K562 (cell line): ENCODE results near the gene ERAS. TPM values are rescaled to one million over a fixed set of nuclear protein-coding genes. Genes with fewer than 3 reads are reported as not detected.
A peak's percentile ranks its signal among the peaks of the same experiment; 100 is the strongest.

Experiments
- ESRRB ChIP-seq: fragments of 250-450 bp; sonication (Bioruptor Pico); IDR thresholded peaks from 2 replicates; pipeline ENCODE4 v1.5.0; 2020; ENCODE audit warnings: mild to moderate bottlenecking, moderate library complexity, borderline replicate concordance
- ETS2 ChIP-seq: IDR thresholded peaks from 2 replicates; pipeline ENCODE4 v1.6.1; 2016; ENCODE audit warnings: borderline replicate concordance, missing genetic modification characterization, mild to moderate bottlenecking, moderate library complexity, missing compliant biosample characterization; ENCODE audit not compliant: poor library complexity, severe bottlenecking
- GATAD2A ChIP-seq: fragments of 450-650 bp; IDR thresholded peaks from 2 replicates; pipeline ENCODE4 v1.6.1; 2017
- HNRNPK ChIP-seq: fragments of 200-400 bp; formaldehyde crosslinking; IDR thresholded peaks from one replicate; pipeline ENCODE4 v1.6.1; 2018; ENCODE audit warnings: mild to moderate bottlenecking, low read depth, low read length; ENCODE audit not compliant: poor library complexity, severe bottlenecking
- KLF16 ChIP-seq: IDR thresholded peaks from 2 replicates; pipeline ENCODE4 v1.6.1; 2016; ENCODE audit warnings: antibody characterized with exemption
- MAZ ChIP-seq, 2 experiments: fragments of 450-650 bp in 1 of 2; sonication (generic) in 1 of 2; formaldehyde crosslinking; IDR thresholded peaks in 1 of 2; conservative IDR thresholded peaks in 1 of 2; 2 replicates each; pipeline versions ENCODE4 v1.4.0 to v1.5.0; 2020; ENCODE audit warnings: mild to moderate bottlenecking in 1 of 2, missing genetic modification reagents in 1 of 2
- MEIS2 ChIP-seq: fragments of 450-650 bp; IDR thresholded peaks from 2 replicates; pipeline ENCODE4 v1.6.1; 2014; ENCODE audit warnings: mild to moderate bottlenecking; ENCODE audit not compliant: partially characterized antibody
- PHB2 ChIP-seq: fragments of 450-650 bp; IDR thresholded peaks from 2 replicates; pipeline ENCODE4 v1.6.1; 2017; ENCODE audit warnings: low read depth
- POLR2AphosphoS2 ChIP-seq: IDR thresholded peaks from 2 replicates; pipeline ENCODE4 v1.6.1; 2012; ENCODE audit warnings: low read length, improper control_type of control experiment
- SIX5 ChIP-seq, 2 experiments: IDR thresholded peaks; 2 replicates each; pipeline ENCODE4 v1.6.1; 2011; ENCODE audit warnings: low read length in 2 of 2, borderline replicate concordance in 1 of 2, low read depth in 1 of 2, mild to moderate bottlenecking in 1 of 2, moderate library complexity in 1 of 2; ENCODE audit not compliant: insufficient read depth in 1 of 2
- SMAD4 ChIP-seq: fragments of 250-450 bp; sonication (Bioruptor Pico); conservative IDR thresholded peaks from 2 replicates; pipeline ENCODE4 v1.8.0; 2021; ENCODE audit warnings: inconsistent platforms, mild to moderate bottlenecking, moderate library complexity
- SMARCB1 ChIP-seq: IDR thresholded peaks from 2 replicates; pipeline ENCODE4 v1.6.1; 2011; ENCODE audit warnings: improper control_type of control experiment, low read depth; ENCODE audit not compliant: insufficient read length
- STAT5A ChIP-seq: IDR thresholded peaks from 2 replicates; pipeline ENCODE4 v1.6.1; 2012; ENCODE audit warnings: low read length, inconsistent platforms, borderline replicate concordance
- ZBTB11 ChIP-seq, 3 experiments: fragments of 200-800 bp in 1 of 3; fragments of 250-450 bp in 1 of 3; fragments of 450-650 bp in 1 of 3; sonication (Bioruptor Pico) in 1 of 3; sonication (Bioruptor generic) in 1 of 3; formaldehyde crosslinking in 1 of 3; IDR thresholded peaks; 2 replicates each; pipeline versions ENCODE4 v1.6.1 to v1.8.0; 2016 to 2022; ENCODE audit warnings: mild to moderate bottlenecking in 2 of 3, missing genetic modification characterization in 2 of 3, missing compliant biosample characterization in 1 of 3, moderate library complexity in 1 of 3
- ZNF146 ChIP-seq: IDR thresholded peaks from one replicate; pipeline ENCODE4 v1.6.1; 2018; ENCODE audit warnings: missing compliant biosample characterization; ENCODE audit not compliant: unreplicated experiment
- ZNF175 ChIP-seq: fragments of 200-800 bp; sonication (Bioruptor generic); IDR thresholded peaks from 2 replicates; pipeline ENCODE4 v1.6.1; 2016; ENCODE audit warnings: low read depth, mild to moderate bottlenecking, missing genetic modification characterization, missing compliant biosample characterization
- polyA plus RNA-seq, 8 experiments: library from polyadenylated mRNA; depleted of rRNA in 4 of 8; stranded (reverse) in 5 of 8; unstranded in 3 of 8; fragments of >200 nt; fragmentation: Nextera tagmentation in 2 of 8; fragmentation: Illumina TruSeq in 1 of 8; extraction: Ambion mirVana in 2 of 8; extraction: Trizol in 1 of 8; gene quantifications; 2 replicates each; pipeline versions ENCODE4 v1.2.1 to v1.2.3, GENCODE V29; 2011 to 2014; ENCODE audit warnings: inconsistent platforms in 1 of 8, missing spikeins in 1 of 8
- total RNA-seq, 7 experiments: library from RNA; depleted of rRNA in 6 of 7; stranded (reverse); fragments of >200 nt in 6 of 7; fragmentation: Illumina TruSeq in 2 of 7; extraction: Trizol in 2 of 7; gene quantifications; 2 replicates each; pipeline versions ENCODE4 v1.2.1 to v1.2.3, GENCODE V29; 2011 to 2021; ENCODE audit warnings: low replicate concordance in 1 of 7
- TF ChIP-seq, protein P1 (sequence below): sonication (generic); formaldehyde crosslinking; IDR thresholded peaks from 2 replicates; pipeline ENCODE4 v1.8.1; 2022; ENCODE audit warnings: missing genetic modification reagents
- TF ChIP-seq, protein P2 (sequence below): fragments of 200-800 bp; sonication (Bioruptor generic); IDR thresholded peaks from 2 replicates; pipeline ENCODE4 v1.6.1; 2017; ENCODE audit warnings: missing genetic modification characterization, missing compliant biosample characterization
- TF ChIP-seq, protein P3 (sequence below): sonication (generic); formaldehyde crosslinking; IDR thresholded peaks from 2 replicates; pipeline ENCODE4 v1.8.0; 2022; ENCODE audit warnings: mild to moderate bottlenecking, low read depth, missing genetic modification reagents

Gene ERAS
- total and polyA plus RNA-seq, 9 of the 15 experiments (the other 6 are each of a cell fraction or from before 2014, with no cell fraction given): 0.07 to 0.12 TPM; not detected in 7

GRCh38 chrX:48800574-48801279, 25.6 kb upstream of the ERAS start (continued):
- TF ChIP-seq ZBTB11 (CRISPR knock-in tag; IDR thresholded peaks at IDR 0.05) (peak in 1 of 3 experiments; percentile 75; a peak in 2 of 6 replicates), SMARCB1 (peak; percentile 97), GATAD2A (peak; percentile 61), POLR2AphosphoS2 (no peak), ETS2 (tag) (no peak), ESRRB (CRISPR knock-in tag) (no peak), ZNF146 (CRISPR knock-in tag) (no peak), MEIS2 (peak; percentile 99), SIX5 (IDR thresholded peaks at IDR 0.05; ENCODE audit: borderline replicate concordance in 1 of 2, insufficient read depth in 1 of 2, low read depth in 1 of 2, low read length in 2 of 2) (no peak), SMAD4 (CRISPR knock-in tag) (peak; percentile 99), KLF16 (peak; percentile 98), MAZ (CRISPR knock-in tag; conservative IDR thresholded peaks at IDR 0.05 in 1 of 2, IDR thresholded peaks at IDR 0.05 in 1 of 2) (peak; percentile 41 to 83; a peak in 3 of 4 replicates), PHB2 (peak; percentile 95), STAT5A (peak; percentile 95), HNRNPK (no peak), ZNF175 (peak; percentile 84; the same call in 1 of the 2 replicates)
- TF ChIP-seq, protein P1, sequence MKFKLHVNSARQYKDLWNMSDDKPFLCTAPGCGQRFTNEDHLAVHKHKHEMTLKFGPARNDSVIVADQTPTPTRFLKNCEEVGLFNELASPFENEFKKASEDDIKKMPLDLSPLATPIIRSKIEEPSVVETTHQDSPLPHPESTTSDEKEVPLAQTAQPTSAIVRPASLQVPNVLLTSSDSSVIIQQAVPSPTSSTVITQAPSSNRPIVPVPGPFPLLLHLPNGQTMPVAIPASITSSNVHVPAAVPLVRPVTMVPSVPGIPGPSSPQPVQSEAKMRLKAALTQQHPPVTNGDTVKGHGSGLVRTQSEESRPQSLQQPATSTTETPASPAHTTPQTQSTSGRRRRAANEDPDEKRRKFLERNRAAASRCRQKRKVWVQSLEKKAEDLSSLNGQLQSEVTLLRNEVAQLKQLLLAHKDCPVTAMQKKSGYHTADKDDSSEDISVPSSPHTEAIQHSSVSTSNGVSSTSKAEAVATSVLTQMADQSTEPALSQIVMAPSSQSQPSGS (CRISPR knock-in tag): no peak
- TF ChIP-seq, protein P2, sequence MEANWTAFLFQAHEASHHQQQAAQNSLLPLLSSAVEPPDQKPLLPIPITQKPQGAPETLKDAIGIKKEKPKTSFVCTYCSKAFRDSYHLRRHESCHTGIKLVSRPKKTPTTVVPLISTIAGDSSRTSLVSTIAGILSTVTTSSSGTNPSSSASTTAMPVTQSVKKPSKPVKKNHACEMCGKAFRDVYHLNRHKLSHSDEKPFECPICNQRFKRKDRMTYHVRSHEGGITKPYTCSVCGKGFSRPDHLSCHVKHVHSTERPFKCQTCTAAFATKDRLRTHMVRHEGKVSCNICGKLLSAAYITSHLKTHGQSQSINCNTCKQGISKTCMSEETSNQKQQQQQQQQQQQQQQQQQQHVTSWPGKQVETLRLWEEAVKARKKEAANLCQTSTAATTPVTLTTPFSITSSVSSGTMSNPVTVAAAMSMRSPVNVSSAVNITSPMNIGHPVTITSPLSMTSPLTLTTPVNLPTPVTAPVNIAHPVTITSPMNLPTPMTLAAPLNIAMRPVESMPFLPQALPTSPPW (CRISPR knock-in tag): peak; percentile 90
- TF ChIP-seq, protein P3, sequence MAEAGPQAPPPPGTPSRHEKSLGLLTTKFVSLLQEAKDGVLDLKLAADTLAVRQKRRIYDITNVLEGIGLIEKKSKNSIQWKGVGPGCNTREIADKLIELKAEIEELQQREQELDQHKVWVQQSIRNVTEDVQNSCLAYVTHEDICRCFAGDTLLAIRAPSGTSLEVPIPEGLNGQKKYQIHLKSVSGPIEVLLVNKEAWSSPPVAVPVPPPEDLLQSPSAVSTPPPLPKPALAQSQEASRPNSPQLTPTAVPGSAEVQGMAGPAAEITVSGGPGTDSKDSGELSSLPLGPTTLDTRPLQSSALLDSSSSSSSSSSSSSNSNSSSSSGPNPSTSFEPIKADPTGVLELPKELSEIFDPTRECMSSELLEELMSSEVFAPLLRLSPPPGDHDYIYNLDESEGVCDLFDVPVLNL (CRISPR knock-in tag): no peak
